ENCODE results near the gene MMP14. TPM values are rescaled to one million over a fixed set of nuclear protein-coding genes. Genes with fewer than 3 reads are reported as not detected.

MMP14 gene
- total and polyA plus RNA-seq, 9 of the 15 experiments (the other 6 are each of a cell fraction or from before 2014, with no cell fraction given) = 0.36 to 5.8 (median 1.3) TPM; not detected in 2

DNA sequence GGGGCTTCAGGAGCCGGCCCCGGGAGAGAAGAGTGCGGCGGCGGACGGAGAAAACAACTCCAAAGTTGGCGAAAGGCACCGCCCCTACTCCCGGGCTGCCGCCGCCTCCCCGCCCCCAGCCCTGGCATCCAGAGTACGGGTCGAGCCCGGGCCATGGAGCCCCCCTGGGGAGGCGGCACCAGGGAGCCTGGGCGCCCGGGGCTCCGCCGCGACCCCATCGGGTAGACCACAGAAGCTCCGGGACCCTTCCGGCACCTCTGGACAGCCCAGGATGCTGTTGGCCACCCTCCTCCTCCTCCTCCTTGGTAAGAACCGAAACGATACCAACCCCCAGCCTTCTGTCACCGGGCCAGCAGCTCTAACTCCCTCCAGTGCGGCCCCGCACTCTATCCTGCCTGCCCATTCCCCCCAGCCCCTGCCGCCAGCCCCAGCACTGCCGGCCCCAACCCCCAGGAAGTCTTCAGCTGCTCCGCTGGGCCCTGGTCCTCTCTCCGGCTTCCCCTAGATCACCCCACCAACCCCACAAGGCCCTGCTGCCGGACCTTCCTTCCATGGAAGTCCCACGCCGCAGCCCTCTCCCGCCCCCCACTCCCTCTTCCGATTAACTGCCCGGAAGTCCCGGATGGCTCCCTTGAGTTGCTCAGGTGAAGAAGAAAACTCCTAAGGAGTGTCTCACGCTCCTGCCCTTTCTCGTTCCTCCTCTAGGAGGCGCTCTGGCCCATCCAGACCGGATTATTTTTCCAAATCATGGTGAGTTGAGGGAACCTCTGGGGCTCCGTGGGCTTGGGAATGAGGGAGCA is 35.8 kb downstream of the MMP14 start (continued):
- 0 out of 2 replicates have a peak, but pooled peaks have one; percentile 22 for TF ChIP-seq JUN (IDR thresholded peaks at IDR 0.05; ENCODE audit: borderline replicate concordance, low read depth, low read length)
- no peak for TF ChIP-seq JUN (CRISPR knock-in tag; IDR thresholded peaks at IDR 0.05; ENCODE audit: borderline replicate concordance)
- TF ChIP-seq, protein P1, sequence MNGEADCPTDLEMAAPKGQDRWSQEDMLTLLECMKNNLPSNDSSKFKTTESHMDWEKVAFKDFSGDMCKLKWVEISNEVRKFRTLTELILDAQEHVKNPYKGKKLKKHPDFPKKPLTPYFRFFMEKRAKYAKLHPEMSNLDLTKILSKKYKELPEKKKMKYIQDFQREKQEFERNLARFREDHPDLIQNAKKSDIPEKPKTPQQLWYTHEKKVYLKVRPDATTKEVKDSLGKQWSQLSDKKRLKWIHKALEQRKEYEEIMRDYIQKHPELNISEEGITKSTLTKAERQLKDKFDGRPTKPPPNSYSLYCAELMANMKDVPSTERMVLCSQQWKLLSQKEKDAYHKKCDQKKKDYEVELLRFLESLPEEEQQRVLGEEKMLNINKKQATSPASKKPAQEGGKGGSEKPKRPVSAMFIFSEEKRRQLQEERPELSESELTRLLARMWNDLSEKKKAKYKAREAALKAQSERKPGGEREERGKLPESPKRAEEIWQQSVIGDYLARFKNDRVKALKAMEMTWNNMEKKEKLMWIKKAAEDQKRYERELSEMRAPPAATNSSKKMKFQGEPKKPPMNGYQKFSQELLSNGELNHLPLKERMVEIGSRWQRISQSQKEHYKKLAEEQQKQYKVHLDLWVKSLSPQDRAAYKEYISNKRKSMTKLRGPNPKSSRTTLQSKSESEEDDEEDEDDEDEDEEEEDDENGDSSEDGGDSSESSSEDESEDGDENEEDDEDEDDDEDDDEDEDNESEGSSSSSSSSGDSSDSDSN (IDR thresholded peaks at IDR 0.05; ENCODE audit: borderline replicate concordance in 1 of 2, low read depth in 2 of 2, low read length in 2 of 2) = peak; percentile 52 to 67; a peak in 2 of 4 replicates
- peak; percentile 43 for TF ChIP-seq NEUROD1 (IDR thresholded peaks at IDR 0.05; ENCODE audit: borderline replicate concordance, low read depth, low read length, partially characterized antibody)
- no peak for TF ChIP-seq BDP1 (IDR thresholded peaks at IDR 0.05; ENCODE audit: insufficient read depth, insufficient read length)
- no peak for TF ChIP-seq NR2F6 (CRISPR knock-in tag; IDR thresholded peaks at IDR 0.05)
- 0 out of 2 replicates have a peak, but pooled peaks have one; percentile 33 for TF ChIP-seq SMARCA4 (IDR thresholded peaks at IDR 0.05)
- TF ChIP-seq ZKSCAN1 (IDR thresholded peaks at IDR 0.05; ENCODE audit: low read depth, low read length) = no peak
- 0 out of 2 replicates have a peak, but pooled peaks have one; percentile 25 for TF ChIP-seq ZNF134 (CRISPR knock-in tag; conservative IDR thresholded peaks at IDR 0.05)
- TF ChIP-seq TRIM24 (IDR thresholded peaks at IDR 0.05) = 0 out of 4 replicates have a peak, but pooled peaks of 1 of the 2 experiments have one; percentile 8
- peak; percentile 82 to 85 for TF ChIP-seq NRF1 (conservative IDR thresholded peaks at IDR 0.05 in 1 of 2, IDR thresholded peaks at IDR 0.05 in 1 of 2)
- TF ChIP-seq CSDE1 (IDR thresholded peaks at IDR 0.05) = no peak
- TF ChIP-seq TGIF2 (CRISPR knock-in tag; IDR thresholded peaks at IDR 0.05) = no peak
- TF ChIP-seq, protein P2, sequence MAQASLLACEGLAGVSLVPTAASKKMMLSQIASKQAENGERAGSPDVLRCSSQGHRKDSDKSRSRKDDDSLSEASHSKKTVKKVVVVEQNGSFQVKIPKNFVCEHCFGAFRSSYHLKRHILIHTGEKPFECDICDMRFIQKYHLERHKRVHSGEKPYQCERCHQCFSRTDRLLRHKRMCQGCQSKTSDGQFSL (CRISPR knock-in tag; IDR thresholded peaks at IDR 0.05) = no peak
- TF ChIP-seq, protein P2 (tag; IDR thresholded peaks at IDR 0.05) = no peak
- TF ChIP-seq, protein P3, sequence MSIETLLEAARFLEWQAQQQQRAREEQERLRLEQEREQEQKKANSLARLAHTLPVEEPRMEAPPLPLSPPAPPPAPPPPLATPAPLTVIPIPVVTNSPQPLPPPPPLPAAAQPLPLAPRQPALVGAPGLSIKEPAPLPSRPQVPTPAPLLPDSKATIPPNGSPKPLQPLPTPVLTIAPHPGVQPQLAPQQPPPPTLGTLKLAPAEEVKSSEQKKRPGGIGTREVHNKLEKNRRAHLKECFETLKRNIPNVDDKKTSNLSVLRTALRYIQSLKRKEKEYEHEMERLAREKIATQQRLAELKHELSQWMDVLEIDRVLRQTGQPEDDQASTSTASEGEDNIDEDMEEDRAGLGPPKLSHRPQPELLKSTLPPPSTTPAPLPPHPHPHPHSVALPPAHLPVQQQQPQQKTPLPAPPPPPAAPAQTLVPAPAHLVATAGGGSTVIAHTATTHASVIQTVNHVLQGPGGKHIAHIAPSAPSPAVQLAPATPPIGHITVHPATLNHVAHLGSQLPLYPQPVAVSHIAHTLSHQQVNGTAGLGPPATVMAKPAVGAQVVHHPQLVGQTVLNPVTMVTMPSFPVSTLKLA (conservative IDR thresholded peaks at IDR 0.05) = peak; percentile 34 to 39; a peak in 3 of 4 replicates
- TF ChIP-seq, protein P4, sequence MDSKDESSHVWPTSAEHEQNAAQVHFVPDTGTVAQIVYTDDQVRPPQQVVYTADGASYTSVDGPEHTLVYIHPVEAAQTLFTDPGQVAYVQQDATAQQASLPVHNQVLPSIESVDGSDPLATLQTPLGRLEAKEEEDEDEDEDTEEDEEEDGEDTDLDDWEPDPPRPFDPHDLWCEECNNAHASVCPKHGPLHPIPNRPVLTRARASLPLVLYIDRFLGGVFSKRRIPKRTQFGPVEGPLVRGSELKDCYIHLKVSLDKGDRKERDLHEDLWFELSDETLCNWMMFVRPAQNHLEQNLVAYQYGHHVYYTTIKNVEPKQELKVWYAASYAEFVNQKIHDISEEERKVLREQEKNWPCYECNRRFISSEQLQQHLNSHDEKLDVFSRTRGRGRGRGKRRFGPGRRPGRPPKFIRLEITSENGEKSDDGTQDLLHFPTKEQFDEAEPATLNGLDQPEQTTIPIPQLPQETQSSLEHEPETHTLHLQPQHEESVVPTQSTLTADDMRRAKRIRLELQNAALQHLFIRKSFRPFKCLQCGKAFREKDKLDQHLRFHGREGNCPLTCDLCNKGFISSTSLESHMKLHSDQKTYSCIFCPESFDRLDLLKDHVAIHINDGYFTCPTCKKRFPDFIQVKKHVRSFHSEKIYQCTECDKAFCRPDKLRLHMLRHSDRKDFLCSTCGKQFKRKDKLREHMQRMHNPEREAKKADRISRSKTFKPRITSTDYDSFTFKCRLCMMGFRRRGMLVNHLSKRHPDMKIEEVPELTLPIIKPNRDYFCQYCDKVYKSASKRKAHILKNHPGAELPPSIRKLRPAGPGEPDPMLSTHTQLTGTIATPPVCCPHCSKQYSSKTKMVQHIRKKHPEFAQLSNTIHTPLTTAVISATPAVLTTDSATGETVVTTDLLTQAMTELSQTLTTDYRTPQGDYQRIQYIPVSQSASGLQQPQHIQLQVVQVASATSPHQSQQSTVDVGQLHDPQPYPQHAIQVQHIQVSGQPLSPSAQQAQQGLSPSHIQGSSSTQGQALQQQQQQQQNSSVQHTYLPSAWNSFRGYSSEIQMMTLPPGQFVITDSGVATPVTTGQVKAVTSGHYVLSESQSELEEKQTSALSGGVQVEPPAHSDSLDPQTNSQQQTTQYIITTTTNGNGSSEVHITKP (IDR thresholded peaks at IDR 0.05; ENCODE audit: partially characterized antibody) = no peak
- TF ChIP-seq PHF21A (IDR thresholded peaks at IDR 0.05; ENCODE audit: borderline replicate concordance, low read depth) = peak; percentile 61; the same call in 1 of the 2 replicates

Measured in K562 (cell line).